ENCODE data around the gene GPR143.

- TF ChIP-seq, protein P1, sequence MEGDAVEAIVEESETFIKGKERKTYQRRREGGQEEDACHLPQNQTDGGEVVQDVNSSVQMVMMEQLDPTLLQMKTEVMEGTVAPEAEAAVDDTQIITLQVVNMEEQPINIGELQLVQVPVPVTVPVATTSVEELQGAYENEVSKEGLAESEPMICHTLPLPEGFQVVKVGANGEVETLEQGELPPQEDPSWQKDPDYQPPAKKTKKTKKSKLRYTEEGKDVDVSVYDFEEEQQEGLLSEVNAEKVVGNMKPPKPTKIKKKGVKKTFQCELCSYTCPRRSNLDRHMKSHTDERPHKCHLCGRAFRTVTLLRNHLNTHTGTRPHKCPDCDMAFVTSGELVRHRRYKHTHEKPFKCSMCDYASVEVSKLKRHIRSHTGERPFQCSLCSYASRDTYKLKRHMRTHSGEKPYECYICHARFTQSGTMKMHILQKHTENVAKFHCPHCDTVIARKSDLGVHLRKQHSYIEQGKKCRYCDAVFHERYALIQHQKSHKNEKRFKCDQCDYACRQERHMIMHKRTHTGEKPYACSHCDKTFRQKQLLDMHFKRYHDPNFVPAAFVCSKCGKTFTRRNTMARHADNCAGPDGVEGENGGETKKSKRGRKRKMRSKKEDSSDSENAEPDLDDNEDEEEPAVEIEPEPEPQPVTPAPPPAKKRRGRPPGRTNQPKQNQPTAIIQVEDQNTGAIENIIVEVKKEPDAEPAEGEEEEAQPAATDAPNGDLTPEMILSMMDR (conservative IDR thresholded peaks at IDR 0.05; ENCODE audit: low read depth, low read length): no peak
- TF ChIP-seq POLR2A (IDR thresholded peaks at IDR 0.05; ENCODE audit: low read depth, low read length): no peak
- TF ChIP-seq SMC3 (IDR thresholded peaks at IDR 0.05; ENCODE audit: low read depth, low read length): no peak
- TF ChIP-seq FOS (IDR thresholded peaks at IDR 0.05; ENCODE audit: low read depth, low read length): no peak
- TF ChIP-seq USF2 (IDR thresholded peaks at IDR 0.05; ENCODE audit: low read depth, low read length): no peak
- no peak for TF ChIP-seq MXI1 (IDR thresholded peaks at IDR 0.05; ENCODE audit: borderline replicate concordance, low read depth, low read length)
- no peak for TF ChIP-seq RAD21 (IDR thresholded peaks at IDR 0.05; ENCODE audit: low read length)
- TF ChIP-seq CEBPB (IDR thresholded peaks at IDR 0.05; ENCODE audit: low read depth, low read length): no peak
Measured at GRCh38 chrX:9683350-9683749, 82.3 kb downstream of the GPR143 start.
